ENCODE results near the gene CCER1. TPM values are rescaled to one million over a fixed set of nuclear protein-coding genes. Genes with fewer than 3 reads are reported as not detected.
"Not testable (repeated sequence)": the region's sequence is repeated elsewhere in the genome, so short reads cannot be mapped to it uniquely, and the experiment has no call there.

CCER1 gene
- total RNA-seq, 4 donors from 2014 or later: 0.27 TPM; not detected in 3

- 89 to 100% methylated on average over 1 of the region's 1 CpG for WGBS, 2 donors
- intact Hi-C loops (cut with DNase I): loop anchor here (10.0 kb wide), 1 partner anchor 358 kb away; no protein-coding TSS in a partner anchor
- no peaks in the 10 kb centered on the region for H3K4me1 ChIP-seq
Measured at GRCh38 chr12:90987101-90987500, 32.1 kb upstream of the CCER1 start.

GRCh38 chr12:90985331-90985730 is 30.4 kb upstream of the CCER1 start:
- 88 to 97% methylated on average over 3 of the region's 3 CpGs for WGBS, 2 donors
- H3K4me3 ChIP-seq (replicated peaks in 1 of 3); H3K27ac ChIP-seq; H3K4me1 ChIP-seq; H3K27me3 ChIP-seq; H3K9me3 ChIP-seq; H3K36me3 ChIP-seq; DNase-seq: not testable (repeated sequence)
- intact Hi-C loops (cut with DNase I): loop anchor here (10.0 kb wide), 1 partner anchor 359 kb away; no protein-coding TSS in a partner anchor

More at GRCh38 chr12:90987101-90987500, 32.1 kb upstream of the CCER1 start:
- H3K27me3 ChIP-seq: no peaks in the 10 kb centered on the region
- H3K9me3 ChIP-seq: no peaks in the 10 kb centered on the region
- TF ChIP-seq CTCF (IDR thresholded peaks at IDR 0.05) (no peak), POLR2A (IDR thresholded peaks at IDR 0.05) (no peak)
- no peak overlapping the region for H3K4me3 ChIP-seq (replicated peaks in 1 of 3)
- DNase-seq: no peak
- H3K27ac ChIP-seq: no peak overlapping the region
- H3K36me3 ChIP-seq: no peaks in the 10 kb centered on the region

GRCh38 chr12:90984114-90984513 is 29.1 kb upstream of the CCER1 start:
- no peaks in the 10 kb centered on the region for H3K4me1 ChIP-seq
- TF ChIP-seq POLR2A (IDR thresholded peaks at IDR 0.05): no peak
- TF ChIP-seq CTCF (IDR thresholded peaks at IDR 0.05): no peak
- H3K4me3 ChIP-seq (replicated peaks in 1 of 3): no peak overlapping the region
- H3K27me3 ChIP-seq: no peaks in the 10 kb centered on the region
- intact Hi-C loops (cut with DNase I): loop anchor here (10.0 kb wide), 1 partner anchor 361 kb away; no protein-coding TSS in a partner anchor
- 75 to 77% methylated on average over 3 of the region's 3 CpGs for WGBS, 2 donors
- H3K36me3 ChIP-seq: no peaks in the 10 kb centered on the region
- no peak for DNase-seq
- H3K9me3 ChIP-seq: no peaks in the 10 kb centered on the region
- no peak overlapping the region for H3K27ac ChIP-seq

- DNase-seq: no peak
- WGBS, 2 donors: 97 to 100% methylated on average over 1 of the region's 1 CpG
- Histone ChIP-seq H3K36me3 (no peaks in the 10 kb centered on the region), H3K27me3 (no peaks in the 10 kb centered on the region), H3K9me3 (no peaks in the 10 kb centered on the region), H3K4me1 (no peaks in the 10 kb centered on the region), H3K27ac (no peak overlapping the region), H3K4me3 (replicated peaks in 1 of 3) (no peak overlapping the region)
- TF ChIP-seq CTCF (IDR thresholded peaks at IDR 0.05) (no peak), POLR2A (IDR thresholded peaks at IDR 0.05) (no peak)
- intact Hi-C loops (cut with DNase I): loop anchor here (10.0 kb wide), 1 partner anchor 363 kb away; no protein-coding TSS in a partner anchor
Measured at GRCh38 chr12:90982170-90982569, 27.2 kb upstream of the CCER1 start.

- DNase-seq: no peak
- no peaks in the 10 kb centered on the region for H3K36me3 ChIP-seq
- TF ChIP-seq CTCF (IDR thresholded peaks at IDR 0.05) (no peak), POLR2A (IDR thresholded peaks at IDR 0.05) (no peak)
- 83 to 87% methylated on average over 3 of the region's 3 CpGs for WGBS, 2 donors
- no peaks in the 10 kb centered on the region for H3K4me1 ChIP-seq
- H3K9me3 ChIP-seq: no peaks in the 10 kb centered on the region
- intact Hi-C loops (cut with DNase I): loop anchor here (10.0 kb wide), 1 partner anchor 365 kb away; no protein-coding TSS in a partner anchor
- H3K27ac ChIP-seq: no peak overlapping the region
- no peaks in the 10 kb centered on the region for H3K27me3 ChIP-seq
- no peak overlapping the region for H3K4me3 ChIP-seq (replicated peaks in 1 of 3)
Measured at GRCh38 chr12:90979951-90980350, 25.0 kb upstream of the CCER1 start.

Data from thyroid gland (tissue), 4 donors.